GM19043 (cell line): Measurements from ENCODE around the gene TMEM181.
"Not testable (repeated sequence)": the region's sequence is repeated elsewhere in the genome, so short reads cannot be mapped to it uniquely, and the experiment has no call there.

Experiments
- ATAC-seq: cut with Tn5 transposase; IDR thresholded peaks from one replicate; pipeline ENCODE4 v1.9.1; 2021; ENCODE audit warnings: low read depth; ENCODE audit not compliant: unreplicated experiment

TMEM181 gene

GRCh38 chr6:158591134-158591809, 31.4 kb downstream of the TMEM181 start:
- ATAC-seq = no peak

DNA sequence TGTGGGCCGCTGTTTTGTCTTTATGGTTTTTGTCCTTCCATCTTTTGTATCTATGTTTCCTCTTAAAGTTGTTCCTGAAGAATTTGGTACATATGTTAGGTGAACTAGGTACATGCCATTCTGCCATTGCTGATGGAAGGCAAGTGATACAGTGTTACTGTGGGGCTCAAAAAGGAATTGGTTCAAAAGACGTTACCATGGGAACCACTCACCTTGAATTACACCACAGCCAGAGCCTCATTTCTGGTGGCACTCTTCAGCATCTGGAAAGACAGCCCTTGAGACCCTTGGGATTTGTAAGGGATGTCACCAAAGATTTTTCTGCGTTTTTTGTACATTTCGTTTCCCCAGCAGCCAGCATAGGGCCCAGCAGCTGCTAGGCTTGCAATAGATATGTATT, 31.9 kb downstream of the TMEM181 start:
- ATAC-seq = no peak

DNA sequence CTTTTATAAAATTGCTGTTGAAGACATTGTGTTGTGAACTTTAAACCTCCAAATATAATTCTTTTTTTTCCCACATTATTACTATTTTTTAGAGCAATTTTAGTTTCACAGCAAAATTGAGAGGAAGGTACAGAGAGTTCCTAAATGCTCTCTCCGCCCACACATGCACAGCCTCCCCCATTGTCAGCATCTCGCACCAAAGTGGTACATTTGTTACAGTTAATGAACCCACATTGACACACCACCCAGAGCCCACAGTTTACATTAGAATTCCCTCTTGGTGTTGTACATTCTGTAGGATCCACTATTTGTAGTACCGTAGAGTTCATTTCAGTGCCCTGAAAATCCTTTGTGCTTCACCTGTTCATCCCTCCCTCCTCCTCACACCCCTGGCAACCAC, 33.8 kb downstream of the TMEM181 start:
- no peak for ATAC-seq

DNA sequence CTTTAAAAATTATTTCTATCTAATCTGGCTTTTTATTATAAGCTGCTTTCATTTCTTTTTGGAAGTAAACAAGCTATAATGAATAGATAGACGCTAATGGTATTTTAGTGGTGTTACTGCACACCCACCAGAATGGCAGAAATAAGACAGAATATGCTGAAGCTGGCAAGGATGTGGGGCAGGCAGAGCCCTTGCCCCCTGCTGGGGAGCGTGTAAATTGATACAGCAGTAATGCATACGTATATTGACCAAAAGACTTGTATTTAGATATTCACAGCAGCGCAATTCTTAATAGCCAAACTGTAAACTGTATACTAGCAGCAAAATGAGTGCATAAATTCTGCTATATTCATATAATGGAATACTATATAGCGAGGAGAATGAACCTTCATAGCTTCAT, 35.3 kb downstream of the TMEM181 start:
- ATAC-seq = no peak

GRCh38 chr6:158596861-158597260, 37.0 kb downstream of the TMEM181 start:
- no peak for ATAC-seq

DNA sequence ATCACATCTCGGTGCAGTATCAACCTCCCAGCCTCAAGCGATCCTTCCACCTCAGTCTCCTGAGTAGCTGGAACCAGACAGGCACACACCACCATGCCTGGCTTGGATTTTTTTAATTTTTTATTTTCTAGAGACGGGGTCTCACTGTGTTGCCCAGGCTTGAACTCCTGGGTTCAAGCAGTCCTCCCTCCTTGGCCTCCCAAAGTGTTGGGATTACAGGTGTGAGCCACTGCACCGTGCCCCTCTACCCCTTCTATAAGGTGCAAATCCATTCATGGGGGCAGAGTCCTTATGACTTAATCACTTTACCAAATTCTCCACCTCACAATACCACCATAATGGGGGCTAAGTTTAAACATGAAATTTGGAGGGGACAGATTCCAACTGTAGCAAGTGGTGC, 37.7 kb downstream of the TMEM181 start:
- ATAC-seq = no peak

DNA sequence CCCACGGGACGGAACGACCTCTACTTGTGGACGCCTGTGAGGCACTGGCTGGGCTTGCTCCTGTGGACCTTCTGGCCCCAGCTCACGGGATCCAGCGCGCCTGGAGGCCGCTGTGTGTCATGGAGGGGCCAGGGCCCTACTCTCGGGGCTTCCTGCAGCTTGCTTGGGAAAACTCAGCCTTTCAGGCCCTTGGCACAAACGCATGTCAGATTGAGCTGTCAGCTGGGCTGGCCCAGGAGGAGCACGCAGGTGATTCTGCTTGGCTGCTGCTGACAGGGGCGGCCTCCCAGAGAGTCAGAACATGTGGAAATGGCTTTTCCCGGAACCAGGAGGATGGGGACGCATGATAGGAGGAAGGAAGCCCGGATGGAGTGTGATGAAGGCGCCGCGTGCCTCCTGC, 39.7 kb downstream of the TMEM181 start:
- no peak for ATAC-seq

DNA sequence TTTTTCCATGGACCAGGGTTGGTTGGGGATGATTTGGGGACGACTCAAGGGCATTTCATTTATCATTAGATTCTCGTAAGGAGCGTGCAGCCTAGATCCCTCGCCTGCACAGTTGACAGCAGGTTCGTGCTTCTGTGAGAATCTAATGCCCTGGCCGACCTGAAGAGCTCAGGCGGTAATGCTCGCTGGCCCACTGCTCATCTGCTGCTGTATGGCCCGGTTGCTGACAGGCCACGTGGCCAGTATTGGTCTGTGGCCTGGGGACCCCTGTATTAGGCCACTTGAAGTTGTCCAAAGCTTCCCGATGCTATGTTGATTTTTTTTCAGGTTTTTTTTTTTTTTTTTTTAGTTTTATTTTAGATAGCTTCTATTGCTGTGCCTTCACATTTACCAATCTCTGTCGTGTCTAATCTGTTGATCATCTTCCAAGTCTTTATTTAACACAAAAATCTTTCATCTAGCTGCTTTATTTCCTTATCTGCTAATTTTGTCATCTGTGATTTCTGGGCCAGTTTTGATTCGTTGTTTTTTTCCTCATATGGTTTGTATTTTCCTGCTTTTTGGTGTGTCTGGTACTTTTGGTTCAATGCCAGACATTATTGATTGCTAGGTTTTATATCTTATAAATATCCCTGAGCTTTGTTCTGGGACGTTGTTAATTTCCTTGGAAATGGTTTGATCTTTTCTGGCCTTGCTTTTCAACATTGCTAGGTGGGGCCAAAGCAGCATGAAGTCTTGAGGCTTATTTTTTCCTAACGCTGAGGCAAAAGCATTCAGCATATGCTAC, 43.6 kb downstream of the TMEM181 start:
- no peak for ATAC-seq

GRCh38 chr6:158604048-158604406, 44.1 kb downstream of the TMEM181 start:
- ATAC-seq = no peak

GRCh38 chr6:158605266-158605878, 45.5 kb downstream of the TMEM181 start:
- ATAC-seq = no peak

GRCh38 chr6:158606011-158606410, 46.1 kb downstream of the TMEM181 start:
- ATAC-seq = not testable (repeated sequence)

DNA sequence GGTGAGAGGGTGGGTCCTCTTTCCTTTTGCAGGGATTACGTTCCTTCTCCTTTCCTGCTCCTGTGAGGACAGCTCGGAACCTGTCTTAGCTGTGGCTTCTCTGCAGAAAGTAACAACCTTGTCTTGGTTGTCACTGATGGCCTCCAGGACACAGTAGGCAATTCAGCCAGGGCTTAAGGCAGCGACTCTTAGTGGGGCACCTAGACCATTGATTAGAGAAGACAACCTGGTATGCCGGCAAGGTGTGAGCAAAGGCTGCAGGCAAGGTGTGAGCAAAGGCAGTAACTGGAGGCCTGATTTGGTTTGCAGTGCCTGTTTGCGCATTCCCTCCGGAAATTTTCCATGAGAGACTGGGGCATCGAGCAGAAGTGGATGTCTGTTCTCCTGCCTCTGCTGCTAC, 47.0 kb downstream of the TMEM181 start:
- no peak for ATAC-seq

DNA sequence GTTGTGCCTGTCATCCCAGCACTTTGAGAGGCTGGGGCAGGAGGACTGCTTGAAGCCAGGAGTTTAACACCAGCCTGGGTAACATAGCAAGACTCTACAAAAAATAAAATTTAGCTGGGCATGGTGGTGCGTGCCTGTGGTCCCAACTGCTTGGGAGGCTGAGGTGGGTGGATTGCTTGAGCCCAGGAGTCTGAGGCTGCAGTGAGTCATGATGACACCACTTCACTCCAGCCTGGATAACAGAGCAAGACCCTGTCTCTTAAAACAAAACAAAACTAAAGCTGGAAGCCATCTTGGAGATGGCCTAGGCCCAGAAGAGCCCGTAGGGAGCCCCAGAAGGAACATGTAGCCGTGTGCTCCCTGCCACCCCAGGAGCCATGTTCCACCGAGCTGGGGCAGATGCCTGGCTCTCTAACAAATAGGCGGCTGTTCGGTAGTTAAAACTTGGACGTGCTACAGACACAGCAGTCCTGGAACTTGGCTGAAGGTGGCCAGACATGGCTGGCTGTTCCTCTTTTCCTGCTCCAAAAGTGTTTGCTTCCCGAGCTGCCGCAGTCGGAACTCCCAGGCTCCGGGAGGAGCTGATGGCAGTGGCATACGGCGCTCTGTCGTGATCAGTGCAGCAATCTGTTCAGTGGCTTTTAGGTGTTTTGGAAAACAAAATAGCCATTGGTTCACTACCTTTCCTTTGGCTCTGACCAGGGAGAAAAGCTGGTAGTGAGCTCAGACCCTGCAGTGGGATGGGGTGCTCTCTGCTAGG, 47.7 kb downstream of the TMEM181 start:
- ATAC-seq = no peak

- ATAC-seq = no peak
Observed at GRCh38 chr6:158608221-158608620, 48.3 kb downstream of the TMEM181 start.

- ATAC-seq = no peak
Observed at GRCh38 chr6:158609455-158610155, 49.7 kb downstream of the TMEM181 start.

DNA sequence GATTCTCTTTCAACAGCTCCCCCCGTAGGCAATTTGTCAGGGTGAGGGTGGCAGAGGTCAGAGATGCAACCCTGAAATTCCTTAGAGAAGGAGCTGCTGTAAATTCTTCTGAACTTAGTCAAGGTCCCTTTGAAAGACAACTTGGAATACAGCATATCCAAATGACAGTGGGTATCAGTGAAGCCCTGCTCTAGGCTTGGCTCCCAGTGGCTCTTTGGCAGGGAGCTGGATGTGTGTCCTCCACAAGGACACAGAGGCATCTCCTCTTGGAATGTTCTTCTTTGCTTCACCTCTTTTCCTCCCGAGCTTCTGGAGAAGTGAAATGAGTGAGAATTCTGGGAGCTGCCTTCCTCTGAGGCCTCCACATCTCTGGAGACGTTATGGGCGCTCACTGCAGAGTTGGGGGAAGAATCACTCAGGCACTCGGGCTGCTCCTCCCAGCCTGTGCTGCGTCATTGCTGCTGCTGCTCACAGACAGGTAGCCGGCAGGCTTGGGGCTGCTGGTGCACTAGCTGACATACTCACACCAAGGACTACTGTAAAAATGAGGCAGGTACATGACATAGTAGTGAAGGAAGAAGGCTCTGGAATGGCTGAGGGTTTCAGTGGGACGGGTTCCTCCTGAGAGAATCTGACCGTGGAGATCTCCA, 50.6 kb downstream of the TMEM181 start:
- no peak for ATAC-seq

GRCh38 chr6:158611039-158611438, 51.1 kb downstream of the TMEM181 start:
- ATAC-seq = no peak

DNA sequence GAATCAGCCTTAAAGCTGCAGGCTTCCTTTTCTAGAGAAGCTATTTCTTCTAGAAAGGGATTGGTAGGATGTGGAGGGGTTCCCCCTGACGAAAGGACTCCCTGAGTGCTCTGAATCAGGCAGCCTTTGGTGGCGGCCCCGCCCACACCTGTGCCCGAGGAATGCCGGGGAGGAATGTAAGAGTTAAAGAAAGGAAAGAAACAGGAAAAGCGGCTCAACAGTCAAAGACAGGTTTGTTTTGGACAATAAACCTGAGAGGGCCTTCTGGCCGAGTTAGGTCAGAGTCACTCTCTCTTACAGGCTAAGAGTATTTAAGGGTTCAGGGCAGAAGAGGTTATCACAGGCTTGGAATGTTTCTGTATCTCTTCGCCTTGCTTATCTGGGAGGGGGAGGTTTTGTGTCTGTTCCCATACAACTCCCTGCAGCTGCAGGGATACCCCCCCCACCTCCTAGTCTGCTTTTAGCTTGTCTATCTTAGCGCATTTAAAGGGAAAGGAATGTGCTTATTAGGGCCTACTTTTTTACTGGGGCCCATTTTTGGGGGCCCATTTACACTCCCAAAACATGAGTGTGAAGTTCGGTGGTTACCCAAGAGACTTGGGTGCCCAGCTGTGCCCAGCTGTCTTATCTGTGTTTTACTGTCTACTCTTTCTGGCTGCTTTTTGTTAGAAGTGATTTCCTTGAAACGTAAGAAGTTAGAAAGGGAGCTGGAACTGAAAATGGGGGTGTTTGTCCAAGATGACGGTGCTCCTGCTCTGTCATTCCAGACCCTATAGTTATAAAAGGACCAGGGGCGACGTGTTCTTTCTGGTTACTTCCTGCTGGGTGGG, 51.9 kb downstream of the TMEM181 start:
- ATAC-seq = no peak

DNA sequence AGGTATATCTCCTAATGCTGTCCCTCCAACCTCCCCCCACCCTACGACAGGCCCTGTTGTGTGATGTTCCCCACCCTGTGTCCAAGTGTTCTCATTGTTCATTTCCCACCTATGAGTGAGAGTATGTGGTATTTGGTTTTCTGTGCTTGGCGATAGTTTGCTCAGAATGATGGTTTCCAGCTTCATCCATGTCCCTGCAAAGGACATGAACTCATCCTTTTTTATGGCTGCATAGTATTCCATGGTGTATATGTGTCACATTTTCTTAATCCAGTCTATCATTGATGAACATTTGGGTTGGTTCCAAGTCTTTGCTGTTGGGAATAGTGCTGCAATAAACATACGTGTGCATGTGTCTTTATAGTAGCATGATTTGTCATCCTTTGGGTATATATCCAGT, 54.7 kb downstream of the TMEM181 start:
- not testable (repeated sequence) for ATAC-seq
